K562 (cell line): ENCODE results near the gene ATAD5. TPM values are rescaled to one million over a fixed set of nuclear protein-coding genes. Genes with fewer than 3 reads are reported as not detected.
A peak's percentile ranks its signal among the peaks of the same experiment; 100 is the strongest.
"Not testable (repeated sequence)": the region's sequence is repeated elsewhere in the genome, so short reads cannot be mapped to it uniquely, and the experiment has no call there.

ENCODE experiments used
- ATAC-seq: fragments of 200-7000 bp; cut with Tn5 transposase; 3 replicates; pipeline ENCODE4 v1.9.1; 2020; ENCODE audit warnings: moderate library complexity
- BruUV-seq: library from RNA; stranded (reverse); fragments of 400-500 nt; replicated peaks from 2 replicates; lab custom pipeline; 2021; lab: Mats Ljungman, UMichigan
- CTCF ChIA-PET: fragments of 300-600 bp; formaldehyde crosslinking; extraction: SDS; loops from one replicate; lab custom pipeline; 2021; ENCODE audit warnings: low intra/inter-chr PET ratio; lab: Yijun Ruan, JAX
- POLR2A ChIA-PET: fragments of 300-600, 350-650 bp; sonication (Branson Sonifier 250); formaldehyde crosslinking; extraction: SDS; loops from one replicate; lab custom pipeline; 2021; ENCODE audit warnings: antibody characterized with exemption, inconsistent platforms; lab: Yijun Ruan, JAX
- DNase-seq, 4 experiments: peaks; one replicate each; pipeline versions ENCODE4 v3.0.0 to v3.0.0-alpha.2; 2011 to 2018; ENCODE audit warnings: low spot score in 3 of 4, mixed read lengths in 3 of 4; ENCODE audit errors: extremely low read depth in 1 of 4
- FAIRE-seq: peaks from 2 replicates; lab custom pipeline; 2011; peaks lifted over from hg19 to GRCh38; lab: Jason Lieb, UNC
- H2AFZ ChIP-seq: 2 replicates; pipeline ENCODE4 v1.6.0; 2011; ENCODE audit warnings: low read depth, low read length, control low read depth, inconsistent platforms
- H3K27ac ChIP-seq: fragments of 200-600 bp; 3 replicates; pipeline ENCODE4 v1.8.0; 2011; ENCODE audit warnings: low read depth, mild to moderate bottlenecking, control low read depth, inconsistent platforms, low read length, moderate library complexity, mixed read lengths; ENCODE audit errors: extremely low read depth
- H3K27me3 ChIP-seq, 2 experiments: fragments of 300-600 bp in 1 of 2; 2 replicates in 1 of 2; 3 replicates in 1 of 2; pipeline versions ENCODE4 v1.6.0 to v1.8.0; 2011; ENCODE audit warnings: inconsistent platforms in 2 of 2, low read length in 2 of 2, mild to moderate bottlenecking in 1 of 2, mixed read lengths in 1 of 2, moderate library complexity in 1 of 2; ENCODE audit not compliant: control insufficient read depth in 2 of 2, insufficient read depth in 2 of 2
- H3K36me3 ChIP-seq: fragments of 300-600 bp; 3 replicates; pipeline ENCODE4 v1.8.0; 2011; ENCODE audit warnings: mild to moderate bottlenecking, low read length, inconsistent platforms; ENCODE audit not compliant: control insufficient read depth, insufficient read depth
- H3K4me1 ChIP-seq, 2 experiments: fragments of 200-600 bp in 1 of 2; replicated peaks in 1 of 2; 2 replicates in 1 of 2; 3 replicates in 1 of 2; pipeline versions ENCODE4 v1.5.1 to v1.8.0; 2011; ENCODE audit warnings: inconsistent platforms in 2 of 2, low read length in 2 of 2, mild to moderate bottlenecking in 1 of 2, mixed read lengths in 1 of 2, moderate library complexity in 1 of 2; ENCODE audit not compliant: control insufficient read depth in 2 of 2, insufficient read depth in 2 of 2
- H3K4me2 ChIP-seq: 2 replicates; pipeline ENCODE4 v1.6.1; 2011; ENCODE audit warnings: low read length, control low read depth, inconsistent platforms, mixed read lengths; ENCODE audit not compliant: insufficient read depth
- H3K4me3 ChIP-seq: fragments of 200-600 bp; sonication (generic), shearing (Covaris generic); 2 replicates; pipeline ENCODE4 v1.5.1; 2016; ENCODE audit warnings: control low read depth, inconsistent platforms
- H3K79me2 ChIP-seq: fragments of 200-600 bp; 3 replicates; pipeline ENCODE4 v1.8.0; 2011; ENCODE audit warnings: low read length, inconsistent platforms; ENCODE audit not compliant: control insufficient read depth, insufficient read depth
- H3K9ac ChIP-seq, 2 experiments: 2 replicates each; pipeline versions ENCODE4 v1.6.0 to v1.6.1; 2011; ENCODE audit warnings: low read depth in 2 of 2, low read length in 2 of 2, control low read depth in 1 of 2, inconsistent platforms in 1 of 2, mild to moderate bottlenecking in 1 of 2, mixed read lengths in 1 of 2; ENCODE audit not compliant: insufficient read depth in 1 of 2
- H3K9me1 ChIP-seq: one replicate; pipeline ENCODE4 v1.6.0; 2011; ENCODE audit warnings: inconsistent platforms, mild to moderate bottlenecking, low read length, moderate library complexity; ENCODE audit not compliant: control insufficient read depth, insufficient read depth
- H3K9me3 ChIP-seq: replicated peaks from 2 replicates; pipeline ENCODE4 v1.5.1; 2011; ENCODE audit warnings: low read depth, low read length, inconsistent platforms; ENCODE audit not compliant: control insufficient read depth, insufficient read depth
- H4K20me1 ChIP-seq: replicated peaks from 2 replicates; pipeline ENCODE4 v1.6.1; 2011; ENCODE audit warnings: low read length, inconsistent platforms, mixed read lengths; ENCODE audit not compliant: control insufficient read depth, insufficient read depth
- FOXA3 ChIP-seq, 2 experiments: fragments of 450-650 bp in 1 of 2; sonication (generic) in 1 of 2; formaldehyde crosslinking; IDR thresholded peaks in 1 of 2; conservative IDR thresholded peaks in 1 of 2; 2 replicates each; pipeline versions ENCODE4 v1.4.0 to v1.8.0; 2020 to 2022; ENCODE audit warnings: mild to moderate bottlenecking in 2 of 2, missing genetic modification reagents in 1 of 2
- KDM1A ChIP-seq, 2 experiments: fragments of 450-650 bp; IDR thresholded peaks; 2 replicates each; pipeline ENCODE4 v1.6.1; 2016; ENCODE audit warnings: mild to moderate bottlenecking in 2 of 2
- NFIC ChIP-seq: fragments of 450-650 bp; IDR thresholded peaks from 2 replicates; pipeline ENCODE4 v1.6.1; 2017; ENCODE audit warnings: mild to moderate bottlenecking, inconsistent platforms
- RAD21 ChIP-seq, 2 experiments: fragments of 250-450 bp in 1 of 2; fragments of 450-650 bp in 1 of 2; sonication (Bioruptor Pico) in 1 of 2; formaldehyde crosslinking in 1 of 2; IDR thresholded peaks in 1 of 2; conservative IDR thresholded peaks in 1 of 2; 2 replicates each; pipeline versions ENCODE4 v1.4.0 to v1.8.0; 2020 to 2022; ENCODE audit warnings: mild to moderate bottlenecking in 2 of 2, moderate library complexity in 1 of 2
- SMAD4 ChIP-seq: fragments of 250-450 bp; sonication (Bioruptor Pico); conservative IDR thresholded peaks from 2 replicates; pipeline ENCODE4 v1.8.0; 2021; ENCODE audit warnings: inconsistent platforms, mild to moderate bottlenecking, moderate library complexity
- SMARCA5 ChIP-seq: fragments of 450-650 bp; IDR thresholded peaks from 2 replicates; pipeline ENCODE4 v1.6.1; 2016
- SPI1 ChIP-seq: IDR thresholded peaks from 2 replicates; pipeline ENCODE4 v1.6.1; 2011; ENCODE audit warnings: low read depth, low read length, control low read depth, borderline replicate concordance
- WGBS: fragments of 100-300 bp; shearing (Covaris generic); methylation state at CpG from one replicate; pipeline ENCODE4 v1.1.6; 2016; ENCODE audit warnings: low coverage, mixed read lengths; ENCODE audit not compliant: insufficient coverage; ENCODE audit errors: missing lambda C conversion rate; 5-methylcytosine and 5-hydroxymethylcytosine counted together
- in situ Hi-C: fragments of 300-500 bp; cut with MboI; formaldehyde crosslinking; loops from 4 replicates; pipeline ENCODE4 v1.15.0; 2018; ENCODE audit warnings: inconsistent platforms, mixed read lengths
- intact Hi-C: fragments of 100-400 bp; cut with micrococcal nuclease; formaldehyde crosslinking; loops from 2 replicates; pipeline ENCODE4 v1.14.2; 2022
- polyA plus RNA-seq, 8 experiments: library from polyadenylated mRNA; depleted of rRNA in 4 of 8; stranded (reverse) in 5 of 8; unstranded in 3 of 8; fragments of >200 nt; fragmentation: Nextera tagmentation in 2 of 8; fragmentation: Illumina TruSeq in 1 of 8; extraction: Ambion mirVana in 2 of 8; extraction: Trizol in 1 of 8; gene quantifications; 2 replicates each; pipeline versions ENCODE4 v1.2.1 to v1.2.3, GENCODE V29; 2011 to 2014; ENCODE audit warnings: inconsistent platforms in 1 of 8, missing spikeins in 1 of 8
- total RNA-seq, 7 experiments: library from RNA; depleted of rRNA in 6 of 7; stranded (reverse); fragments of >200 nt in 6 of 7; fragmentation: Illumina TruSeq in 2 of 7; extraction: Trizol in 2 of 7; gene quantifications; 2 replicates each; pipeline versions ENCODE4 v1.2.1 to v1.2.3, GENCODE V29; 2011 to 2021; ENCODE audit warnings: low replicate concordance in 1 of 7
- TF ChIP-seq, protein P1 (sequence below), 3 experiments: IDR thresholded peaks in 2 of 3; conservative IDR thresholded peaks in 1 of 3; 2 replicates each; pipeline ENCODE4 v1.5.1; 2011 to 2012; ENCODE audit warnings: low read length in 3 of 3, mild to moderate bottlenecking in 3 of 3, control low read depth in 2 of 3, improper control_type of control experiment in 1 of 3, inconsistent platforms in 1 of 3, low read depth in 1 of 3, mixed read lengths in 1 of 3, moderate library complexity in 1 of 3; ENCODE audit not compliant: insufficient read depth in 2 of 3
- TF ChIP-seq, protein P2 (sequence below): IDR thresholded peaks from 2 replicates; pipeline ENCODE4 v1.6.1; 2014; ENCODE audit warnings: antibody characterized with exemption

Gene ATAD5
- total and polyA plus RNA-seq, 9 of the 15 experiments (the other 6 are each of a cell fraction or from before 2014, with no cell fraction given), result 4.6 to 25.6 (median 19.5) TPM

DNA sequence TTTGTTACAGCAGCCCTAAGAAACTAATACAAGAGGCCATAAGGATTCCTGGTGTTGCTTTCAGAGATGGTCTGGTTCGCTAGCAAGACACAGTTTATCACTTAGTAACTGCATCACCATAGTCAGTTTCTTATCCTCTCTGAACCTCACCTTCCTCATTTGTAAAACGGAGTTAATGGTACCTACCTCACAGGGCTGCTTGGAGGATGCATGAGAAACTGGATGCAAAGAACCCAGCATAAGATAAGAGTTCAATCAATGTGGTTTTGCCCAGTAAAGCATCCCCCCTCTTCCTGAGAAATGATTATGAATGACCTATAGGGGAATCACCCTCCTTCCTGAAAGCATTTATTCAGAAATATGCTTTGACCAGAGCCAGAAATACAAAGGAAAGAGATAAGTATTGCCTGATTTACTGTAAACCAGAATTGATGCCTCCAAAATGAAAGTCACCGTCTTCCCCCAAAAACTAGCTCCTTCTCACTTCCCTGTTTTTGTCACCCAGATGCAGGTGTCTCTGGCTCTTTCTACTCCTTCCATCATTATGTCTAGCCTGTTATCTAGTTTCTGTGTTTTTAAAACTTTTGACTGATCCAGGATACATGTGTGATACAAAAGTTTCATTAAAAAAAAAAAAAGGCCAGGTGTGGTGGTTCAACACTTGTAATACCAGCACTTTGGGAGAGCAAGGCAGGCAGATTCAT is 77.1 kb downstream of the ATAD5 start (continued):
- TF ChIP-seq SPI1, result peak; percentile 27; the same call in 1 of the 2 replicates

- BruUV-seq, H3K4me1 ChIP-seq, POLR2A ChIA-PET, H2AFZ ChIP-seq, H4K20me1 ChIP-seq, H3K9ac ChIP-seq, H3K4me2 ChIP-seq, DNase-seq, H3K9me1 ChIP-seq, CTCF ChIA-PET, H3K9me3 ChIP-seq, H3K36me3 ChIP-seq, H3K27me3 ChIP-seq, intact Hi-C loops, ATAC-seq, FAIRE-seq, H3K4me3 ChIP-seq, H3K27ac ChIP-seq: not testable (repeated sequence)
- 0 out of 4 replicates have a peak, but pooled peaks of 1 of the 2 experiments have one; percentile 24 for TF ChIP-seq KDM1A (IDR thresholded peaks at IDR 0.05)
- peaks cover 14% of the 10 kb centered on the region for H3K79me2 ChIP-seq
- 19% methylated on average over 7 of the region's 7 CpGs for WGBS
- in situ Hi-C loops, result loop anchor here (10.0 kb wide), 1 partner anchor 465 kb away; no protein-coding TSS in a partner anchor
These were observed 78.4 kb downstream of the ATAD5 start for GRCh38 chr17:30910151-30910550.

DNA sequence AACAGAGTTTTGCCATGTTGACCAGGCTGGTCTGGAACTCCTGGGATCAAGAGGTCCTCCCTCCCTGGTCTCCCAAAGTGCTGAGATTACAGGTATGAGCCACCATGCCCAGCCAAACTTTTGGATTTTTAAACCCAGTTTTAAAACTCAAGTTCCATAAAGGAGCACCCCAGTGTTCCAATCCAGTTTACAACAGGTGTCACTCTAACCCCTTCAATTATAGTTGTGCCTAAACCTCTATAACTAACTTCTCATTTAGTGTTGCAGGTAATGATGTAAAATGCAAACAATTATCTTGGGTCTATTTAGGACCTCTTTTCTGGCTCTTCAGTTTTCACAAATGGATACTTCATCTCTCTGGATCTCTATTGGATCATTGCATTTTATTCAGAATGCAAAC is 82.2 kb downstream of the ATAD5 start:
- Histone ChIP-seq H3K36me3 (no peaks in the 10 kb centered on the region), H3K27ac (no peak overlapping the region), H2AFZ (no peak overlapping the region), H3K4me1 (no peaks in the 10 kb centered on the region), H3K27me3 (peaks cover 0 to 2% of the 10 kb centered on the region in 2 experiments; a peak in 2 of 5 replicates), H3K9ac (no peak overlapping the region), H3K79me2 (no peaks in the 10 kb centered on the region), H4K20me1 (no peaks in the 10 kb centered on the region), H3K9me3 (no peaks in the 10 kb centered on the region), H3K4me2 (no peak overlapping the region), H3K9me1 (no peaks in the 10 kb centered on the region), H3K4me3 (no peak overlapping the region)
- ChIA-PET CTCF (no interaction called here), POLR2A (no interaction called here)
- no peak for ATAC-seq
- BruUV-seq, result no TSS peak
- FAIRE-seq, result no peak
- no peak for DNase-seq
- in situ Hi-C loops (loop anchor here (10.0 kb wide), 1 partner anchor 461 kb away; no protein-coding TSS in a partner anchor), intact Hi-C loops (no loop called here)
- TF ChIP-seq SMAD4 (CRISPR knock-in tag) (no peak), RAD21 (CRISPR knock-in tag; conservative IDR thresholded peaks at IDR 0.05 in 1 of 2, IDR thresholded peaks at IDR 0.05 in 1 of 2) (peak in 1 of 2 experiments; percentile 32; a peak in 2 of 4 replicates), FOXA3 (CRISPR knock-in tag; conservative IDR thresholded peaks at IDR 0.05 in 1 of 2, IDR thresholded peaks at IDR 0.05 in 1 of 2) (no peak), NFIC (no peak), SMARCA5 (no peak)
- TF ChIP-seq, protein P1, sequence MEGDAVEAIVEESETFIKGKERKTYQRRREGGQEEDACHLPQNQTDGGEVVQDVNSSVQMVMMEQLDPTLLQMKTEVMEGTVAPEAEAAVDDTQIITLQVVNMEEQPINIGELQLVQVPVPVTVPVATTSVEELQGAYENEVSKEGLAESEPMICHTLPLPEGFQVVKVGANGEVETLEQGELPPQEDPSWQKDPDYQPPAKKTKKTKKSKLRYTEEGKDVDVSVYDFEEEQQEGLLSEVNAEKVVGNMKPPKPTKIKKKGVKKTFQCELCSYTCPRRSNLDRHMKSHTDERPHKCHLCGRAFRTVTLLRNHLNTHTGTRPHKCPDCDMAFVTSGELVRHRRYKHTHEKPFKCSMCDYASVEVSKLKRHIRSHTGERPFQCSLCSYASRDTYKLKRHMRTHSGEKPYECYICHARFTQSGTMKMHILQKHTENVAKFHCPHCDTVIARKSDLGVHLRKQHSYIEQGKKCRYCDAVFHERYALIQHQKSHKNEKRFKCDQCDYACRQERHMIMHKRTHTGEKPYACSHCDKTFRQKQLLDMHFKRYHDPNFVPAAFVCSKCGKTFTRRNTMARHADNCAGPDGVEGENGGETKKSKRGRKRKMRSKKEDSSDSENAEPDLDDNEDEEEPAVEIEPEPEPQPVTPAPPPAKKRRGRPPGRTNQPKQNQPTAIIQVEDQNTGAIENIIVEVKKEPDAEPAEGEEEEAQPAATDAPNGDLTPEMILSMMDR (IDR thresholded peaks at IDR 0.05 in 2 of 3, conservative IDR thresholded peaks at IDR 0.05 in 1 of 3; ENCODE audit: insufficient read depth in 2 of 3, low read depth in 1 of 3, low read length in 3 of 3), result peak in 1 of 3 experiments; percentile 13; a peak in 1 of 6 replicates
- TF ChIP-seq, protein P2, sequence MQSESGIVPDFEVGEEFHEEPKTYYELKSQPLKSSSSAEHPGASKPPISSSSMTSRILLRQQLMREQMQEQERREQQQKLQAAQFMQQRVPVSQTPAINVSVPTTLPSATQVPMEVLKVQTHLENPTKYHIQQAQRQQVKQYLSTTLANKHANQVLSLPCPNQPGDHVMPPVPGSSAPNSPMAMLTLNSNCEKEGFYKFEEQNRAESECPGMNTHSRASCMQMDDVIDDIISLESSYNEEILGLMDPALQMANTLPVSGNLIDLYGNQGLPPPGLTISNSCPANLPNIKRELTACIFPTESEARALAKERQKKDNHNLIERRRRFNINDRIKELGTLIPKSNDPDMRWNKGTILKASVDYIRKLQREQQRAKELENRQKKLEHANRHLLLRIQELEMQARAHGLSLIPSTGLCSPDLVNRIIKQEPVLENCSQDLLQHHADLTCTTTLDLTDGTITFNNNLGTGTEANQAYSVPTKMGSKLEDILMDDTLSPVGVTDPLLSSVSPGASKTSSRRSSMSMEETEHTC, result no peak
